ENCODE data around the gene ARFGEF3. TPM values are rescaled to one million over a fixed set of nuclear protein-coding genes. Genes with fewer than 3 reads are reported as not detected.

ARFGEF3 gene
- total RNA-seq, 1 experiment from 2014 or later: 7.8 TPM

GRCh38 chr6:138231381-138231886 lies 69.7 kb downstream of the ARFGEF3 start:
- H3K9me3 ChIP-seq (ENCODE audit: low read length): no peaks in the 10 kb centered on the region
- H2AFZ ChIP-seq (ENCODE audit: low read length): peak overlapping the region; percentile 51
- no peaks in the 10 kb centered on the region for H3K27me3 ChIP-seq (ENCODE audit: low read length)
- POLR2A ChIA-PET (ENCODE audit: unreplicated experiment): no interaction called here
- TF ChIP-seq EZH2phosphoT487 (IDR thresholded peaks at IDR 0.05; ENCODE audit: borderline replicate concordance, low read length) (no peak), CTCF (conservative IDR thresholded peaks at IDR 0.05; ENCODE audit: low read depth, low read length) (no peak), EZH2 (IDR thresholded peaks at IDR 0.05; ENCODE audit: low read length, unreplicated experiment) (no peak)
- peak overlapping the region; percentile 97 for H3K27ac ChIP-seq (ENCODE audit: low read length)
- H3F3A ChIP-seq (ENCODE audit: low read length, unreplicated experiment): no peaks in the 10 kb centered on the region
- BruUV-seq (replicated peaks): no TSS peak
- H3K79me2 ChIP-seq (ENCODE audit: low read length): no peaks in the 10 kb centered on the region
- peaks cover 67% of the 10 kb centered on the region for H3K4me1 ChIP-seq (ENCODE audit: insufficient read depth, low read length)
- intact Hi-C loops (cut with micrococcal nuclease): loop anchor here (1.0 kb wide), 1 partner anchor 69 kb away; no protein-coding TSS in a partner anchor
- H4K20me1 ChIP-seq (ENCODE audit: low read length): no peaks in the 10 kb centered on the region
- DNase-seq (peak; percentile 76), ATAC-seq (peak; percentile 93)
- H3K4me2 ChIP-seq (ENCODE audit: low read length): peak overlapping the region; percentile 74
- H3K4me3 ChIP-seq (ENCODE audit: low read length): peak overlapping the region; percentile 48
- H3K36me3 ChIP-seq (ENCODE audit: low read depth, low read length): no peaks in the 10 kb centered on the region
- peak overlapping the region; percentile 74 for H3K9ac ChIP-seq (ENCODE audit: low read length)
- CTCF ChIA-PET: interaction anchor here (0.5 kb wide), 1 partner anchor 72 kb away, joined by 4 read pairs; no protein-coding TSS in a partner anchor
- no peaks in the 10 kb centered on the region for H3K9me2 ChIP-seq (replicated peaks; ENCODE audit: low read length)

GRCh38 chr6:138234363-138234762 lies 72.6 kb downstream of the ARFGEF3 start:
- no TSS peak for BruUV-seq (replicated peaks)
- H3K27ac ChIP-seq (ENCODE audit: low read length): no peak overlapping the region

More at GRCh38 chr6:138234363-138234762, 72.6 kb downstream of the ARFGEF3 start:
- H3K36me3 ChIP-seq (ENCODE audit: low read depth, low read length): no peaks in the 10 kb centered on the region
- ChIA-PET CTCF (no interaction called here), POLR2A (ENCODE audit: unreplicated experiment) (interaction anchor here (0.6 kb wide), 1 partner anchor 300 kb away, joined by 3 read pairs; no protein-coding TSS in a partner anchor)
- peak; percentile 69 for DNase-seq
- H3F3A ChIP-seq (ENCODE audit: low read length, unreplicated experiment): no peaks in the 10 kb centered on the region
- intact Hi-C loops (cut with micrococcal nuclease): no loop called here
- H3K4me2 ChIP-seq (ENCODE audit: low read length): no peak overlapping the region; the same call in 1 of the 2 replicates
- no peaks in the 10 kb centered on the region for H3K9me2 ChIP-seq (replicated peaks; ENCODE audit: low read length)
- H3K27me3 ChIP-seq (ENCODE audit: low read length): no peaks in the 10 kb centered on the region
- H2AFZ ChIP-seq (ENCODE audit: low read length): no peak overlapping the region
- H4K20me1 ChIP-seq (ENCODE audit: low read length): no peaks in the 10 kb centered on the region
- peaks cover 46% of the 10 kb centered on the region for H3K4me1 ChIP-seq (ENCODE audit: insufficient read depth, low read length)
- ATAC-seq: peak; percentile 26
- TF ChIP-seq EZH2 (IDR thresholded peaks at IDR 0.05; ENCODE audit: low read length, unreplicated experiment): no peak
- no peak for TF ChIP-seq EZH2phosphoT487 (IDR thresholded peaks at IDR 0.05; ENCODE audit: borderline replicate concordance, low read length)
- TF ChIP-seq CTCF (conservative IDR thresholded peaks at IDR 0.05; ENCODE audit: low read depth, low read length): no peak
- no peaks in the 10 kb centered on the region for H3K9me3 ChIP-seq (ENCODE audit: low read length)
- no peaks in the 10 kb centered on the region for H3K79me2 ChIP-seq (ENCODE audit: low read length)
- no peak overlapping the region for H3K4me3 ChIP-seq (ENCODE audit: low read length)
- H3K9ac ChIP-seq (ENCODE audit: low read length): no peak overlapping the region
